Vagina (tissue), 2 donors: ENCODE measurements around the gene RAMACL.

Experiments used
- CTCF ChIP-seq, 3 experiments: fragments of 450-650 bp in 2 of 3; fragments of 200-600 bp in 1 of 3; sonication (generic) in 1 of 3; IDR thresholded peaks; one replicate each; pipeline ENCODE4 v1.5.1; 2017 to 2019; ENCODE audit warnings: antibody characterized with exemption in 3 of 3, mild to moderate bottlenecking in 2 of 3, moderate library complexity in 2 of 3
- POLR2A ChIP-seq, 2 donors: fragments of 450-650 bp; IDR thresholded peaks; one replicate each; pipeline ENCODE4 v1.6.1; 2017; ENCODE audit warnings: antibody characterized with exemption in 2 of 2, mild to moderate bottlenecking in 2 of 2, moderate library complexity in 2 of 2
- POLR2AphosphoS5 ChIP-seq, 2 donors: sonication (generic); formaldehyde crosslinking; IDR thresholded peaks; one replicate each; pipeline ENCODE4 v1.9.0; 2017; ENCODE audit warnings: antibody characterized with exemption in 2 of 2, mild to moderate bottlenecking in 2 of 2, low read depth in 1 of 2; ENCODE audit not compliant: insufficient read depth in 1 of 2

GRCh38 chr6:166620478-166621113, 34.1 kb upstream of the RAMACL start:
- TF ChIP-seq POLR2A (IDR thresholded peaks at IDR 0.05), result no peak
- TF ChIP-seq POLR2AphosphoS5 (IDR thresholded peaks at IDR 0.05; ENCODE audit: insufficient read depth in 1 of 2, low read depth in 1 of 2), result no peak
- no peak for TF ChIP-seq CTCF (IDR thresholded peaks at IDR 0.05)
